8988T (cell line): ENCODE measurements around the gene CORO1C.

ENCODE experiments used
- DNase-seq: peaks from one replicate; pipeline ENCODE4 v3.0.0; 2011

Gene CORO1C

GRCh38 chr12:108597559-108598471, 133.5 kb downstream of the CORO1C start, which contains the start of gene TMEM119:
TMEM119 (minus strand) TSS chr12:108598084; CDS start chr12:108592383, 5,701 bp downstream.
- no peak for DNase-seq

DNA sequence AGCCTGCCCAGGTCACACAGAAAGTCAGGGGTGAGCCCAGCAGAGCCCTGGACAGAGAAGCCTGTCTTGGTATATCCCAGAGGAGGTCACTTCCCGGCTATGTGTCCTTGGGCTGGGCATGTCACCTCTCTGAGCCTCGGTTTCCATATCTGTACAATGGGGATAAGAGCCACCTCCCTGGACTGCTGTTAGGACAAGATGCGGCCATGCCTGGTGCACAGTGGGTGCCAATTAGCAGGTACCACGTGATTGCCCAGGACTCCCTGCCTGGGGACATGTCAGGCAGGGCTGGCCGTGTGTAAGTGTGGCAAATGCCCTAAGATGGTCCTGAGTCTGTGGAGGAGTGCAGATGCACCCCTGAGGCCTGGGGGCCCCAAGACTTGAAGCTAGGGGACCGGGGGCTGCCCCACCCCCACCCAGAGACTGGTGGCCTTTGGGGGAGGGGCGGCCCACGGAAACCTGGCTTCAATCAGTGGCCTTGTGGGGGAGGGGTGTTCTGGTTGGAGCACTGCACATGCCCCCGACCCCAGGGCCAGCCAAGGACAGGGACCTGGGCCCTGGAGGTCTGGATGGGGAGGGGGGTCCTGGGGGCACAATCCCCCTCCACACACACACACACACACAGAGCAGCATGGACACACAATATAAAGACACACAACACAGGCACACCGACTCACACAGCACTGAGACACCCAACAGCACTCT, 134.3 kb downstream of the CORO1C start:
- DNase-seq = no peak

- no peak for DNase-seq
These were observed 135.3 kb downstream of the CORO1C start for GRCh38 chr12:108595711-108596647.
